ENCODE measurements around the gene PPP1CC.

DNA sequence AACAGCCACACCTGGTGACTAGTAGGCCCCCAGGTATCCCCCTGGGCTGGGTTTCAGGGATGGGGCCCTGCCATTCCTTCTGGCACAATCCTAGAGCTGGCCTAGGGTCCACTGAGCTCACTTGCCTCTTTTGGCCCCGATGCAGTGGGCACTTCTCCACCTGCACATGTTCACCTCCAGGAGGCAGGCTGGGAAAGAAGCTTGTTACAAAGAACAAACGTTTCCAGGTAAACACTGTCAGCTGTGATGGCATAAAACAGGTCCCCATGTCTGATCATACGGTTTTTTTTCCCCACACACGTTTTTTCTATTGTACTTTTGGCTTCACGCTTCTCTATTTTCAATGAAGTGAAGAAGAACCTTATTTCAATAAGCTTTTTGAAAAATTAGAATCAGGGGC is 37.9 kb downstream of the PPP1CC start:
- no peak for TF ChIP-seq POLR2A (IDR thresholded peaks at IDR 0.05; ENCODE audit: low read depth, low read length)
- TF ChIP-seq SPI1 (IDR thresholded peaks at IDR 0.05; ENCODE audit: low read depth, low read length) = no peak
- TF ChIP-seq POLR2AphosphoS5 (IDR thresholded peaks at IDR 0.05; ENCODE audit: low read depth, low read length) = no peak
- no peak for TF ChIP-seq TAF1 (IDR thresholded peaks at IDR 0.05; ENCODE audit: low read depth, low read length)
- no peak for TF ChIP-seq POU2F2 (IDR thresholded peaks at IDR 0.05; ENCODE audit: low read depth, low read length)
- TF ChIP-seq PAX5 (IDR thresholded peaks at IDR 0.05; ENCODE audit: insufficient read depth, low read length, severe bottlenecking) = no peak
